Omental fat pad (tissue), 4 donors: Measurements from ENCODE around the gene CEMIP. TPM values are rescaled to one million over a fixed set of nuclear protein-coding genes. Genes with fewer than 3 reads are reported as not detected.

Experiments
- ATAC-seq: fragments of 150-250 bp; one replicate; pipeline ENCODE4 v1.9.1; 2016; ENCODE audit warnings: mild to moderate bottlenecking, moderate library complexity; ENCODE audit not compliant: low FRiP score
- DNase-seq: peaks from one replicate; pipeline ENCODE4 v3.0.0-alpha.2; 2019; ENCODE audit warnings: low spot score
- total RNA-seq, 4 donors: library from RNA; depleted of rRNA; stranded (reverse); fragments of >200 nt; gene quantifications; one replicate each; pipeline ENCODE4 v1.1.0, GENCODE V29; 2016
- TF ChIP-seq, protein P1 (sequence below), 3 donors: fragments of 450-650 bp; IDR thresholded peaks; one replicate each; pipeline ENCODE4 v1.5.1; 2016 to 2017; ENCODE audit warnings: antibody characterized with exemption in 3 of 3, mild to moderate bottlenecking in 3 of 3, moderate library complexity in 2 of 3

The CEMIP gene
- total RNA-seq, 4 donors from 2014 or later: 0.19 to 9.5 (median 1.2) TPM; not detected in 1

DNA sequence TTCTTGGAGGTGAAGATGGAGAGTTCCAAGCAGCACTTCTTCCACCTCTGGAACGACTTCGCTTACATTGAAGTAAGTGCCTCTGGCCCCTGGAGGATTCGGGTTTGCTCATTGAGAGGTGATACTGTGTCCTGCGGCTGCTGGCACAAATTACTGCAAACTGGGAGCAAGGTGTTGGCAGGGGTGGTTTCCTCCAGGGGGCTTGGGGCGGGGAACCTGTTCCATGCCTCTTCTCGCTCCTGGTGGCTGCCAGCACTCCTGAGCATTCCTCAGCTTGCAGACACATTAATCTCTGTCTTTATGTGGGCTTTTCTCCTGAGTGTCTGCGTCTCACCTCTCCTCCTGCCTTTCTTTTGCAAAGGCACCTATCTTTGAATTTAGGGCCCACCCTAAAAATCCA lies 163.1 kb downstream of the CEMIP start:
- ATAC-seq: no peak
- no peak for DNase-seq
- TF ChIP-seq, protein P1, sequence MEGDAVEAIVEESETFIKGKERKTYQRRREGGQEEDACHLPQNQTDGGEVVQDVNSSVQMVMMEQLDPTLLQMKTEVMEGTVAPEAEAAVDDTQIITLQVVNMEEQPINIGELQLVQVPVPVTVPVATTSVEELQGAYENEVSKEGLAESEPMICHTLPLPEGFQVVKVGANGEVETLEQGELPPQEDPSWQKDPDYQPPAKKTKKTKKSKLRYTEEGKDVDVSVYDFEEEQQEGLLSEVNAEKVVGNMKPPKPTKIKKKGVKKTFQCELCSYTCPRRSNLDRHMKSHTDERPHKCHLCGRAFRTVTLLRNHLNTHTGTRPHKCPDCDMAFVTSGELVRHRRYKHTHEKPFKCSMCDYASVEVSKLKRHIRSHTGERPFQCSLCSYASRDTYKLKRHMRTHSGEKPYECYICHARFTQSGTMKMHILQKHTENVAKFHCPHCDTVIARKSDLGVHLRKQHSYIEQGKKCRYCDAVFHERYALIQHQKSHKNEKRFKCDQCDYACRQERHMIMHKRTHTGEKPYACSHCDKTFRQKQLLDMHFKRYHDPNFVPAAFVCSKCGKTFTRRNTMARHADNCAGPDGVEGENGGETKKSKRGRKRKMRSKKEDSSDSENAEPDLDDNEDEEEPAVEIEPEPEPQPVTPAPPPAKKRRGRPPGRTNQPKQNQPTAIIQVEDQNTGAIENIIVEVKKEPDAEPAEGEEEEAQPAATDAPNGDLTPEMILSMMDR (IDR thresholded peaks at IDR 0.05): no peak

DNA sequence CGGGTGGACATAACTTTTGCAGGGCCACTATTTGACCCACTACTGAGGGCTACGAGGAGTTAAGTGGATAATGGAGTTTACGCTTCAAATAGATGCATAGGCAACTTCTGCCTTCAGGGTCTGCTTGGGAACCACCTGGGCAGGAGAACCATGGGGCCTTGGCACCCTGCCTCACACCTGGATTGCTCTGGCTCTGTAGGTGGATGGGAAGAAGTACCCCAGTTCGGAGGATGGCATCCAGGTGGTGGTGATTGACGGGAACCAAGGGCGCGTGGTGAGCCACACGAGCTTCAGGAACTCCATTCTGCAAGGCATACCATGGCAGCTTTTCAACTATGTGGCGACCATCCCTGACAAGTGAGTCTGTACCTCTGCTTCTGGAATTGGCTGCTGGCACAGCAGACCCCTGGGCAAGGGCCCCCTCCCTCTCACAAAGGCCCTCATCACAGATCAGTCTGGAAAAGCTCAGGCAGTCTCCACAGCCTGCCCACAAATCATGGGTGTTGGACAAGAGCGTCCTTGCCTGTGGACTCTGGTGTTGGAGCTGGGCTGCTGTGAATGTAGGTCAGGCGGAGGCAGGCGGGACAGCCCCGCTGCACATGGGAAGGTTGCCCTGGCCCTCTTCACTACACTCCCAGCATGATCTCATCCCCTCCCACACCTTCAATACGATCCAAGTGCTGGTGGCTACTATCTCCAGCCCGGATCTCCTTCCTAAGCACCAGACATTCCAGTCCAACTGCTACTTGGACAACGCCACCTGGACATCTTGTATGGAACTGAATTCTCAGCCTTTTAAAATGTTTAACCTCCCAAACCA lies 163.8 kb downstream of the CEMIP start:
- peak; percentile 76 for ATAC-seq
- no peak for DNase-seq
- TF ChIP-seq, protein P1 (IDR thresholded peaks at IDR 0.05): no peak

DNA sequence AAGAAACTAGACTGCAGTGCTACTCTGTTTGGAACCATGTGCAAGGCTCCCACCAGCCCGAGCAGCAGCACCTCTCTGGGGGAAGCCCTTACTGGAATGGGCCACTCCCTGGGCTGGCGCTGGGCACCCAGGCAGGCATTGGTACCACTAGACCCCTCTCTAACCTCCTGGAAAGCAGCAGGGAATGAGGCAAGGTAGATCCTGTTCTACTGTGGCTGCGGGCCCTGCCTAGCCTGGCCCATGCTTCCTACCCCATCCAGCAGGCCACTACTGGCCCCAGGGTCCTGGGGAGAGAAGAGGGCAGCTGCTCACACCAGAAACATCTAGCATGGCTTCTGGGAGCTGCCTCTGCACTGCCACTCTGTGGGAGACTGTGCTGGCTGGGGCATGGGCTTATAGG lies 165.6 kb downstream of the CEMIP start:
- TF ChIP-seq, protein P1 (IDR thresholded peaks at IDR 0.05): no peak
- ATAC-seq (no peak), DNase-seq (no peak)

DNA sequence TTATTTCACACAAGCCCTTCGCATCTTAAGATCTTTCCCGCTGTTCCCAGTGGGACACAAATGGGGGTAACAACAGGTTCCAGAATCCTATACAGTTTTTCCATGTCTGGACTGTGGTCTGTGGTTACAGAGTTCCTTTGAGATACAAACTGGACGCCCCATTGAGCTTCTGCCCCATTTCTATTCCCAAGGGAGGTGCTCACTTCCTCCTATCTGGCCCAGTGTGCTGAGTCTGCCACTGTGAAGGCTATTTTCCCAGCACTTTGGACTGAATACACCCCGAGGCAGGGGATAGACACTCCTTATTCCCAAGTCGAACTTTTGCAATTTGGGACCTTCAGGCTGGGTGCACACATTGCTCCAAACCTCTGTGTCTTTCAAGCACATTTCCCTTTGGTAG lies 166.4 kb downstream of the CEMIP start:
- TF ChIP-seq, protein P1 (IDR thresholded peaks at IDR 0.05): no peak
- ATAC-seq (no peak), DNase-seq (no peak)

DNA sequence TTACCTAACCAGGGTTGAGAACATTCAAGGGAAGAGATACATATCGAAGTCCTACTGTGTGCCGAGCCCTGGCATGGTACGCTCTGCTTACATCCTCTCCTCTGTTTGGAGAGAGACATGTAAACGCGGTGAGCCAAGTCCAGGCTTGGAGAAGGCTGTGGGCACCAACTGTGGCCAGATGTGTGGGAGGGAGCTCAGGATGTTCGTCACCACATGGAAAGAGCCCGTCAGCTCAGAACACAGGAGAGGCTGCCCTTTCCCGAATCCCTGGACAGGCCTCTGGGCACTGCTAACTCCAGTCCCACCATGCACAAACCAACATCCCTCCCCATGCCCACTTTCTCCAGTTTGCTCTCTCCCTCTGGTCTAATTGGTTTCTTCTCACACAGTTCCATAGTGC lies 167.4 kb downstream of the CEMIP start:
- ATAC-seq (no peak), DNase-seq (no peak)

DNA sequence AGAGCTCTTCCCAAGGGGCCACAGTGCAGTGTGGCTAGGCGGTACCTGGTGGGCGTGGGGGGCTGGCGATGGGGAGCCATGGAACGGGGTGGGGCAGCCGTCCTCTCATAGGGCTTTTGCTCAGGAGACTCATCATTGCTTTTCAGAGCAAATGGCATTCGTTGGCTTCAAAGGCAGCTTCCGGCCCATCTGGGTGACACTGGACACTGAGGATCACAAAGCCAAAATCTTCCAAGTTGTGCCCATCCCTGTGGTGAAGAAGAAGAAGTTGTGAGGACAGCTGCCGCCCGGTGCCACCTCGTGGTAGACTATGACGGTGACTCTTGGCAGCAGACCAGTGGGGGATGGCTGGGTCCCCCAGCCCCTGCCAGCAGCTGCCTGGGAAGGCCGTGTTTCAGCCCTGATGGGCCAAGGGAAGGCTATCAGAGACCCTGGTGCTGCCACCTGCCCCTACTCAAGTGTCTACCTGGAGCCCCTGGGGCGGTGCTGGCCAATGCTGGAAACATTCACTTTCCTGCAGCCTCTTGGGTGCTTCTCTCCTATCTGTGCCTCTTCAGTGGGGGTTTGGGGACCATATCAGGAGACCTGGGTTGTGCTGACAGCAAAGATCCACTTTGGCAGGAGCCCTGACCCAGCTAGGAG lies 169.6 kb downstream of the CEMIP start:
- TF ChIP-seq, protein P1 (IDR thresholded peaks at IDR 0.05): no peak
- no peak for DNase-seq
- no peak for ATAC-seq

More for the DNA sequence above, 167.4 kb downstream of the CEMIP start:
- TF ChIP-seq, protein P1 (IDR thresholded peaks at IDR 0.05): no peak
